Cardiac muscle cell (in vitro differentiated cells and primary cell): ENCODE measurements around the gene ARPP21. TPM values are rescaled to one million over a fixed set of nuclear protein-coding genes. Genes with fewer than 3 reads are reported as not detected.

Experiments
- DNase-seq, 2 donors: peaks; one replicate each; pipeline versions ENCODE4 v3.0.0 to v3.0.0-alpha.2; 2010 to 2017; ENCODE audit warnings: low read depth in 1 of 2, low spot score in 1 of 2
- H3K27ac ChIP-seq: fragments of 200-600 bp; sonication (generic); 2 replicates; pipeline ENCODE4 v1.5.1; 2016
- H3K27me3 ChIP-seq: fragments of 200-600 bp; sonication (generic); 2 replicates; pipeline ENCODE4 v1.6.0; 2016; ENCODE audit warnings: control low read depth
- H3K36me3 ChIP-seq: fragments of 200-600 bp; sonication (generic); 2 replicates; pipeline ENCODE4 v1.5.1; 2016; ENCODE audit warnings: control low read depth
- H3K4me1 ChIP-seq: fragments of 200-600 bp; sonication (generic); 2 replicates; pipeline ENCODE4 v1.8.1; 2017; ENCODE audit warnings: low read depth, mild to moderate bottlenecking, mixed run types
- H3K4me3 ChIP-seq: fragments of 200-600 bp; sonication (generic); 2 replicates; pipeline ENCODE4 v1.5.1; 2016; ENCODE audit warnings: mild to moderate bottlenecking
- H3K9me3 ChIP-seq: fragments of 200-600 bp; sonication (generic); 2 replicates; pipeline ENCODE4 v1.5.1; 2017; ENCODE audit warnings: low read depth, mild to moderate bottlenecking, control low read depth
- polyA plus RNA-seq: library from polyadenylated mRNA; unstranded; fragments of >200 nt; fragmentation: Nextera tagmentation; extraction: Ambion mirVana; gene quantifications from 2 replicates; pipeline ENCODE4 v1.2.1, GENCODE V29; 2016
- total RNA-seq: library from RNA; depleted of rRNA; stranded (reverse); fragments of >200 nt; gene quantifications from 2 replicates; pipeline ENCODE4 v1.2.3, GENCODE V29; 2016
- TF ChIP-seq, protein P1 (sequence below): IDR thresholded peaks from 2 replicates; pipeline ENCODE4 v1.5.1; 2012; ENCODE audit warnings: low read depth, mild to moderate bottlenecking, low read length

ARPP21 gene
- total and polyA plus RNA-seq, 2 experiments from 2014 or later: 0.04 TPM; not detected in 1

DNA sequence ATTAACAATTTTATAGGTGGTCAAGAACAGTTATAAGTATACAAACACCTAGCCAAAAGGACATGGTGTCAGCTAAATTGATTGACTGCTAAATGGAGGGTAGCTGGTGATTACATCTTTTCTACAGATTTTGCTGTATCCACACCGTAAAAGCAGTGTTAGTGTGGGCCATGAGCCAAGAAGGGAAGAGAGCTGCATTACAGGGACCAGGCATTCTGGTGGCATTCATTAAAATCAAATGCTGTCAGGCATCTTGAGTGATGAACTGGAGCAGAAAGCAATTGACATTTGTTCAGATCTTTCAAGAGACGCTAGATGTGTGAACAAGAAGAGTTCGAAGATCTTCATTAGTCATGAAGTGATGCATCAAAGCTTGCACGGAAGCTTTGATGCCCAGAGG is 177.9 kb downstream of the ARPP21 start:
- H3K4me1 ChIP-seq: no peaks in the 10 kb centered on the region
- no peaks in the 10 kb centered on the region for H3K9me3 ChIP-seq
- TF ChIP-seq, protein P1, sequence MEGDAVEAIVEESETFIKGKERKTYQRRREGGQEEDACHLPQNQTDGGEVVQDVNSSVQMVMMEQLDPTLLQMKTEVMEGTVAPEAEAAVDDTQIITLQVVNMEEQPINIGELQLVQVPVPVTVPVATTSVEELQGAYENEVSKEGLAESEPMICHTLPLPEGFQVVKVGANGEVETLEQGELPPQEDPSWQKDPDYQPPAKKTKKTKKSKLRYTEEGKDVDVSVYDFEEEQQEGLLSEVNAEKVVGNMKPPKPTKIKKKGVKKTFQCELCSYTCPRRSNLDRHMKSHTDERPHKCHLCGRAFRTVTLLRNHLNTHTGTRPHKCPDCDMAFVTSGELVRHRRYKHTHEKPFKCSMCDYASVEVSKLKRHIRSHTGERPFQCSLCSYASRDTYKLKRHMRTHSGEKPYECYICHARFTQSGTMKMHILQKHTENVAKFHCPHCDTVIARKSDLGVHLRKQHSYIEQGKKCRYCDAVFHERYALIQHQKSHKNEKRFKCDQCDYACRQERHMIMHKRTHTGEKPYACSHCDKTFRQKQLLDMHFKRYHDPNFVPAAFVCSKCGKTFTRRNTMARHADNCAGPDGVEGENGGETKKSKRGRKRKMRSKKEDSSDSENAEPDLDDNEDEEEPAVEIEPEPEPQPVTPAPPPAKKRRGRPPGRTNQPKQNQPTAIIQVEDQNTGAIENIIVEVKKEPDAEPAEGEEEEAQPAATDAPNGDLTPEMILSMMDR: no peak
- H3K4me3 ChIP-seq: no peak overlapping the region
- H3K36me3 ChIP-seq: no peaks in the 10 kb centered on the region
- no peak for DNase-seq
- H3K27me3 ChIP-seq: no peaks in the 10 kb centered on the region
- H3K27ac ChIP-seq: no peak overlapping the region

DNA sequence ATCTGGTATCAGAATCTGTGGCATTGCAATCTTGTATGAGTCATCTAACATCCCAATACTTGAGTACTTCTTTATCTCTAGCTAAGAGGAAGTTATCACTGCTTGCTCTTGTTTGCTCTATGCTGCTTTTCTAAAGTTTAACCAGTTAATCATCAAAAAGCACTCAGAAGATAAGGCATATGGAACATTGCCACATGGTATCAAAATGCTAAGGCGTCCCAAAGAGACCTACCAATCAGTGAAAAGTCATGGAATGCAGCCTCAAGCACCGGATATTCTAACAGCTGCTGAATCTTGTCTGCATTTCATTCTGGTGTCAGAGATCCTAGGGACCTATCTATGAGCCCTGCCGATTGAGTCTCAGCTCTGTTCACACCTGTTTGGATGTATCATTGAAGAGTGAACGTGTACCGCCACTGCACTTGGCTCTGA is 192.8 kb downstream of the ARPP21 start:
- Histone ChIP-seq H3K27me3 (no peaks in the 10 kb centered on the region), H3K36me3 (no peaks in the 10 kb centered on the region), H3K9me3 (no peaks in the 10 kb centered on the region), H3K27ac (no peak overlapping the region), H3K4me3 (no peak overlapping the region), H3K4me1 (no peaks in the 10 kb centered on the region)
- DNase-seq: peak in 1 of 2 donors; percentile 33
- TF ChIP-seq, protein P1: no peak
